ENCODE measurements around the gene PTPRN2.

DNA sequence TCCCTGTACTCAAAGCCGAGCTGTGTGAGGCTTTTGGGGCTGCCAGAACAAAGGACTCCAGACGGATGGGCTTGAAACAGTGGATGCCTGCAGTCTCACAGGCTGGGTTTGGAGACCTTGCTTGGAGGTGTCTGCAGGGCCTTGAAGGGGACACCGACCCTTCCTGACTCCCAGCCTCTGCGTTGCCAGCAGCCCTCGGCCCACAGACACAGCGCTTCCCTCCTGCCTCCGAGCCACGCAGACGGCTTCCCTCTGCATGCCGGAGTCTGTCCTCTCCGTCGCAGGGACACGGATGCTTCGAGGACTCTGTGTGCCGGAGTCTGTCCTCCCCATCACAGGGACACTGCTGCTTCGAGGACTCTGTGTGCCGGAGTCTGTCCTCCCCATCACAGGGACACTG is 726.1 kb downstream of the PTPRN2 start:
- TF ChIP-seq, protein P1, sequence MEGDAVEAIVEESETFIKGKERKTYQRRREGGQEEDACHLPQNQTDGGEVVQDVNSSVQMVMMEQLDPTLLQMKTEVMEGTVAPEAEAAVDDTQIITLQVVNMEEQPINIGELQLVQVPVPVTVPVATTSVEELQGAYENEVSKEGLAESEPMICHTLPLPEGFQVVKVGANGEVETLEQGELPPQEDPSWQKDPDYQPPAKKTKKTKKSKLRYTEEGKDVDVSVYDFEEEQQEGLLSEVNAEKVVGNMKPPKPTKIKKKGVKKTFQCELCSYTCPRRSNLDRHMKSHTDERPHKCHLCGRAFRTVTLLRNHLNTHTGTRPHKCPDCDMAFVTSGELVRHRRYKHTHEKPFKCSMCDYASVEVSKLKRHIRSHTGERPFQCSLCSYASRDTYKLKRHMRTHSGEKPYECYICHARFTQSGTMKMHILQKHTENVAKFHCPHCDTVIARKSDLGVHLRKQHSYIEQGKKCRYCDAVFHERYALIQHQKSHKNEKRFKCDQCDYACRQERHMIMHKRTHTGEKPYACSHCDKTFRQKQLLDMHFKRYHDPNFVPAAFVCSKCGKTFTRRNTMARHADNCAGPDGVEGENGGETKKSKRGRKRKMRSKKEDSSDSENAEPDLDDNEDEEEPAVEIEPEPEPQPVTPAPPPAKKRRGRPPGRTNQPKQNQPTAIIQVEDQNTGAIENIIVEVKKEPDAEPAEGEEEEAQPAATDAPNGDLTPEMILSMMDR (IDR thresholded peaks at IDR 0.05), result no peak
- no peak for TF ChIP-seq ZFX (IDR thresholded peaks at IDR 0.05; ENCODE audit: borderline replicate concordance)
